ENCODE results near the gene PLD5. TPM values are rescaled to one million over a fixed set of nuclear protein-coding genes. Genes with fewer than 3 reads are reported as not detected.

Gene PLD5
- polyA plus RNA-seq, 1 of the 3 experiments (the other 2 are of a cell fraction): 0.08 TPM

DNA sequence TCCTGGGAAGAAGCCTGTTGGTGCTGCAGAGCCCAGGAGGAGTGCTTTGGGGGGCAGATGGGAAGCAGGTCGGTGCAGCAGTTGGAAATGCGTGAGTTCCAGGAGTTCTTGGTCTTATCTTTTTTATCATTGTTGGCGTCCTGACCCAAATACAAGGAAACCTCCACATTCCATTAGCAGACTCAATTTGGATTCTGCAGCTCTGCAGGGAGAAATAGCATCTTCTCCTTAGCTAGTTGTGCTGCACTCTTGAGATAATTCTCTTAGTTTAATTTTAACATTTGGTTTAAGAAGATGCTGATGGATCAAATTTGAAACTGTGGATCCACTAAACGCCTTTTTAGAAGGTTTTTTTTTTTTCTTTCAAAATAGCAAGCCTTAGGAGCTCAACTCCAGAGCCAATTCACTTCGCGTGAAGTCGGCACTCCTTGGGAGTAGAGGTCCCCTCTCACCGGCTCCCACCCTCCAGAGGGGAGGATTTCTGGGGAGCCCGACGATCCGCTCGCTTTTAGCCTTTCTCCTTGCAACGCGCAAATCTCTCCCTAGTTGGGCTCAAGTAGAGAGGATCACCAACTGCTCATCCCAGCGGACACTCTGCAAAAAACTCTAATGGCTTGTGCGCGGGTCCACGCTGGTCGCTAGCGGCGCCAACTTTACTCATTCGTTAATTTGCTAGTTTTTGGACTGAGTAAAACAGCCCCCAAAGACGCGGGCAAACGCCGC lies 1.3 kb downstream of the PLD5 start:
- peak overlapping the region; percentile 90 for H3K4me2 ChIP-seq
- peaks cover 0 to 11% of the 10 kb centered on the region in 2 experiments; a peak in 2 of 4 replicates for H3K4me1 ChIP-seq (ENCODE audit: control insufficient read depth in 1 of 2, insufficient read depth in 2 of 2, low read depth in 1 of 2, low read length in 1 of 2)
- no peaks in the 10 kb centered on the region for H3K9me3 ChIP-seq
- no peak for TF ChIP-seq MEF2A (IDR thresholded peaks at IDR 0.05; ENCODE audit: borderline replicate concordance, low read depth)
- TF ChIP-seq, protein P1, sequence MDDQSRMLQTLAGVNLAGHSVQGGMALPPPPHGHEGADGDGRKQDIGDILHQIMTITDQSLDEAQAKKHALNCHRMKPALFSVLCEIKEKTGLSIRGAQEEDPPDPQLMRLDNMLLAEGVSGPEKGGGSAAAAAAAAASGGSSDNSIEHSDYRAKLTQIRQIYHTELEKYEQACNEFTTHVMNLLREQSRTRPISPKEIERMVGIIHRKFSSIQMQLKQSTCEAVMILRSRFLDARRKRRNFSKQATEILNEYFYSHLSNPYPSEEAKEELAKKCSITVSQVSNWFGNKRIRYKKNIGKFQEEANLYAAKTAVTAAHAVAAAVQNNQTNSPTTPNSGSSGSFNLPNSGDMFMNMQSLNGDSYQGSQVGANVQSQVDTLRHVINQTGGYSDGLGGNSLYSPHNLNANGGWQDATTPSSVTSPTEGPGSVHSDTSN (IDR thresholded peaks at IDR 0.05): no peak
- TF ChIP-seq SMC3 (IDR thresholded peaks at IDR 0.05; ENCODE audit: low read depth, low read length): no peak
- TF ChIP-seq TCF12 (IDR thresholded peaks at IDR 0.05): no peak
- no peak for TF ChIP-seq YY1 (IDR thresholded peaks at IDR 0.05; ENCODE audit: low read depth)
- TF ChIP-seq NFIC (IDR thresholded peaks at IDR 0.05; ENCODE audit: borderline replicate concordance): no peak
- no peak for TF ChIP-seq MXI1 (IDR thresholded peaks at IDR 0.05; ENCODE audit: low read depth, low read length)
- no peak for TF ChIP-seq RFX5 (IDR thresholded peaks at IDR 0.05; ENCODE audit: low read length)
- TF ChIP-seq, protein P2, sequence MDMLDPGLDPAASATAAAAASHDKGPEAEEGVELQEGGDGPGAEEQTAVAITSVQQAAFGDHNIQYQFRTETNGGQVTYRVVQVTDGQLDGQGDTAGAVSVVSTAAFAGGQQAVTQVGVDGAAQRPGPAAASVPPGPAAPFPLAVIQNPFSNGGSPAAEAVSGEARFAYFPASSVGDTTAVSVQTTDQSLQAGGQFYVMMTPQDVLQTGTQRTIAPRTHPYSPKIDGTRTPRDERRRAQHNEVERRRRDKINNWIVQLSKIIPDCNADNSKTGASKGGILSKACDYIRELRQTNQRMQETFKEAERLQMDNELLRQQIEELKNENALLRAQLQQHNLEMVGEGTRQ (IDR thresholded peaks at IDR 0.05; ENCODE audit: borderline replicate concordance, low read depth, low read length): no peak
- TF ChIP-seq CHD2 (IDR thresholded peaks at IDR 0.05; ENCODE audit: low read length, partially characterized antibody): no peak
- TF ChIP-seq GATA2 (CRISPR knock-in tag; IDR thresholded peaks at IDR 0.05): no peak
- no peak for TF ChIP-seq EZH2phosphoT487 (IDR thresholded peaks at IDR 0.05; ENCODE audit: borderline replicate concordance, low read depth)
- no peak for TF ChIP-seq RXRA (IDR thresholded peaks at IDR 0.05; ENCODE audit: borderline replicate concordance, low read depth)
- TF ChIP-seq ELF1 (IDR thresholded peaks at IDR 0.05): no peak
- TF ChIP-seq, protein P3, sequence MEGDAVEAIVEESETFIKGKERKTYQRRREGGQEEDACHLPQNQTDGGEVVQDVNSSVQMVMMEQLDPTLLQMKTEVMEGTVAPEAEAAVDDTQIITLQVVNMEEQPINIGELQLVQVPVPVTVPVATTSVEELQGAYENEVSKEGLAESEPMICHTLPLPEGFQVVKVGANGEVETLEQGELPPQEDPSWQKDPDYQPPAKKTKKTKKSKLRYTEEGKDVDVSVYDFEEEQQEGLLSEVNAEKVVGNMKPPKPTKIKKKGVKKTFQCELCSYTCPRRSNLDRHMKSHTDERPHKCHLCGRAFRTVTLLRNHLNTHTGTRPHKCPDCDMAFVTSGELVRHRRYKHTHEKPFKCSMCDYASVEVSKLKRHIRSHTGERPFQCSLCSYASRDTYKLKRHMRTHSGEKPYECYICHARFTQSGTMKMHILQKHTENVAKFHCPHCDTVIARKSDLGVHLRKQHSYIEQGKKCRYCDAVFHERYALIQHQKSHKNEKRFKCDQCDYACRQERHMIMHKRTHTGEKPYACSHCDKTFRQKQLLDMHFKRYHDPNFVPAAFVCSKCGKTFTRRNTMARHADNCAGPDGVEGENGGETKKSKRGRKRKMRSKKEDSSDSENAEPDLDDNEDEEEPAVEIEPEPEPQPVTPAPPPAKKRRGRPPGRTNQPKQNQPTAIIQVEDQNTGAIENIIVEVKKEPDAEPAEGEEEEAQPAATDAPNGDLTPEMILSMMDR (IDR thresholded peaks at IDR 0.05): no peak
- TF ChIP-seq, protein P4, sequence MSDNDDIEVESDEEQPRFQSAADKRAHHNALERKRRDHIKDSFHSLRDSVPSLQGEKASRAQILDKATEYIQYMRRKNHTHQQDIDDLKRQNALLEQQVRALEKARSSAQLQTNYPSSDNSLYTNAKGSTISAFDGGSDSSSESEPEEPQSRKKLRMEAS (IDR thresholded peaks at IDR 0.05; ENCODE audit: low read depth): no peak
- TF ChIP-seq, protein P5, sequence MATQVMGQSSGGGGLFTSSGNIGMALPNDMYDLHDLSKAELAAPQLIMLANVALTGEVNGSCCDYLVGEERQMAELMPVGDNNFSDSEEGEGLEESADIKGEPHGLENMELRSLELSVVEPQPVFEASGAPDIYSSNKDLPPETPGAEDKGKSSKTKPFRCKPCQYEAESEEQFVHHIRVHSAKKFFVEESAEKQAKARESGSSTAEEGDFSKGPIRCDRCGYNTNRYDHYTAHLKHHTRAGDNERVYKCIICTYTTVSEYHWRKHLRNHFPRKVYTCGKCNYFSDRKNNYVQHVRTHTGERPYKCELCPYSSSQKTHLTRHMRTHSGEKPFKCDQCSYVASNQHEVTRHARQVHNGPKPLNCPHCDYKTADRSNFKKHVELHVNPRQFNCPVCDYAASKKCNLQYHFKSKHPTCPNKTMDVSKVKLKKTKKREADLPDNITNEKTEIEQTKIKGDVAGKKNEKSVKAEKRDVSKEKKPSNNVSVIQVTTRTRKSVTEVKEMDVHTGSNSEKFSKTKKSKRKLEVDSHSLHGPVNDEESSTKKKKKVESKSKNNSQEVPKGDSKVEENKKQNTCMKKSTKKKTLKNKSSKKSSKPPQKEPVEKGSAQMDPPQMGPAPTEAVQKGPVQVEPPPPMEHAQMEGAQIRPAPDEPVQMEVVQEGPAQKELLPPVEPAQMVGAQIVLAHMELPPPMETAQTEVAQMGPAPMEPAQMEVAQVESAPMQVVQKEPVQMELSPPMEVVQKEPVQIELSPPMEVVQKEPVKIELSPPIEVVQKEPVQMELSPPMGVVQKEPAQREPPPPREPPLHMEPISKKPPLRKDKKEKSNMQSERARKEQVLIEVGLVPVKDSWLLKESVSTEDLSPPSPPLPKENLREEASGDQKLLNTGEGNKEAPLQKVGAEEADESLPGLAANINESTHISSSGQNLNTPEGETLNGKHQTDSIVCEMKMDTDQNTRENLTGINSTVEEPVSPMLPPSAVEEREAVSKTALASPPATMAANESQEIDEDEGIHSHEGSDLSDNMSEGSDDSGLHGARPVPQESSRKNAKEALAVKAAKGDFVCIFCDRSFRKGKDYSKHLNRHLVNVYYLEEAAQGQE (IDR thresholded peaks at IDR 0.05; ENCODE audit: low read depth, low read length): no peak
- TF ChIP-seq SIN3A (IDR thresholded peaks at IDR 0.05; ENCODE audit: borderline replicate concordance, low read depth, low read length): no peak
- TF ChIP-seq POLR2AphosphoS5 (IDR thresholded peaks at IDR 0.05; ENCODE audit: low read depth, low read length): no peak
- H3K27ac ChIP-seq (ENCODE audit: low read depth in 2 of 2, low read length in 1 of 2): no peak overlapping the region
- no peaks in the 10 kb centered on the region for H3K36me3 ChIP-seq (replicated peaks in 1 of 2; ENCODE audit: control insufficient read depth in 1 of 2, insufficient read depth in 2 of 2, low read length in 1 of 2)
- H2AFZ ChIP-seq (ENCODE audit: low read depth): no peak overlapping the region
- peak; percentile 54 for DNase-seq
- H3K27me3 ChIP-seq (ENCODE audit: insufficient read depth): peaks cover 8% of the 10 kb centered on the region
- 26% methylated on average over 26 of the region's 26 CpGs for WGBS (ENCODE audit: low lambda C conversion rate)
- no peaks in the 10 kb centered on the region for H4K20me1 ChIP-seq (ENCODE audit: insufficient read depth)
- no peaks in the 10 kb centered on the region for H3K79me2 ChIP-seq (ENCODE audit: insufficient read depth)
- peak overlapping the region in 1 of 2 experiments; percentile 54; a peak in 2 of 4 replicates for H3K4me3 ChIP-seq (ENCODE audit: low read depth in 2 of 2, low read length in 1 of 2)
- H3K9ac ChIP-seq: no peak overlapping the region
- ChIA-PET CTCF (interaction anchor here (0.6 to 1.9 kb wide), 14 partner anchors 10 to 794 kb away, joined by 3 to 8 read pairs (median 4); no protein-coding TSS in a partner anchor), POLR2A (no interaction called here)
- H3F3A ChIP-seq (replicated peaks; ENCODE audit: insufficient read depth): no peaks in the 10 kb centered on the region
- H3K9me2 ChIP-seq: no peaks in the 10 kb centered on the region
